ENCODE data around the gene NSDHL.
"Not testable (repeated sequence)": the region's sequence is repeated elsewhere in the genome, so short reads cannot be mapped to it uniquely, and the experiment has no call there.

The NSDHL gene

GRCh38 chrX:152895724-152896420, 65.0 kb downstream of the NSDHL start:
- no peak for FAIRE-seq

GRCh38 chrX:152896450-152896849, 65.6 kb downstream of the NSDHL start:
- no peak for FAIRE-seq

- FAIRE-seq, result no peak
Observed at GRCh38 chrX:152897222-152898131, 66.6 kb downstream of the NSDHL start, which contains the start of gene ZNF185. TSS of gene ZNF185 (plus strand) at chrX:152898067. CDS start at chrX:152914490, 16,423 bp downstream.

- FAIRE-seq, result no peak
Observed at GRCh38 chrX:152898442-152898841, 67.6 kb downstream of the NSDHL start.

- no peak for FAIRE-seq
Observed at GRCh38 chrX:152899111-152899873, 68.4 kb downstream of the NSDHL start.

GRCh38 chrX:152899874-152900719, 69.2 kb downstream of the NSDHL start:
- no peak for FAIRE-seq

- no peak for FAIRE-seq
Observed at GRCh38 chrX:152900937-152901445, 70.1 kb downstream of the NSDHL start.

- no peak for FAIRE-seq
Observed at GRCh38 chrX:152901816-152902501, 71.1 kb downstream of the NSDHL start.

- FAIRE-seq, result no peak
Observed at GRCh38 chrX:152902502-152902820, 71.6 kb downstream of the NSDHL start.

- FAIRE-seq, result no peak
Observed at GRCh38 chrX:152903589-152903988, 72.7 kb downstream of the NSDHL start.

- FAIRE-seq, result no peak
Observed at GRCh38 chrX:152904151-152905080, 73.6 kb downstream of the NSDHL start.

- FAIRE-seq, result no peak
Observed at GRCh38 chrX:152905081-152905420, 74.2 kb downstream of the NSDHL start.

GRCh38 chrX:152907084-152907651, 76.3 kb downstream of the NSDHL start:
- FAIRE-seq, result no peak

GRCh38 chrX:152908486-152908885, 77.6 kb downstream of the NSDHL start:
- FAIRE-seq, result no peak

GRCh38 chrX:152910018-152910417, 79.2 kb downstream of the NSDHL start:
- FAIRE-seq, result not testable (repeated sequence)

- no peak for FAIRE-seq
Observed at GRCh38 chrX:152912106-152912505, 81.2 kb downstream of the NSDHL start.

- no peak for FAIRE-seq
Observed at GRCh38 chrX:152912641-152913040, 81.8 kb downstream of the NSDHL start.

- no peak for FAIRE-seq
Observed at GRCh38 chrX:152913346-152913745, 82.5 kb downstream of the NSDHL start.

- no peak for FAIRE-seq
Observed at GRCh38 chrX:152913910-152914309, 83.0 kb downstream of the NSDHL start.

Data from TTC549 (cell line).